ENCODE data around the gene DIP2C.

DNA sequence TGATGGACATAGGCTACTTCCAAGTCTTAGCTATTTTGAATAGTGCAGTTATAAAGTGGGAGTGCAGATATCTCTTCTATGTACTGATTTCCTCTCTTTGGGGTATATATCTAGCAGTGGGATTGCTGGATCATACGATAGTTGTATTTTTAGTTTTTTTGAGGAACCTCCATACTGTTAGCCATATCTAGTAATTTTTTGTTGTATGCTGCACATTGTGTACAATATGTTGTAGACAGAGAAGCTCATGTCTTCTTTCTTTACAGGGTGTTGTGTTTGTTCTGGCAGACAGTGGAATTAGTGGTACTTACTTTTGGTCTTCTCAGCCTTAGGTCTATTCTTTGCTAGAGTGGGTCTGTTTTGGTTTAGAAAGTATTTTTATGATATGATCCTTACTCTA lies 13.7 kb upstream of the DIP2C start:
- TF ChIP-seq CTCF (IDR thresholded peaks at IDR 0.05; ENCODE audit: borderline replicate concordance, extremely low read depth, low read length, poor library complexity, severe bottlenecking) (no peak), EZH2 (IDR thresholded peaks at IDR 0.05; ENCODE audit: borderline replicate concordance, low read depth, low read length, severe bottlenecking) (no peak)

All from DND-41 (cell line).